ENCODE measurements around the gene AK3. TPM values are rescaled to one million over a fixed set of nuclear protein-coding genes. Genes with fewer than 3 reads are reported as not detected.

Gene AK3
- total RNA-seq, 1 donor from 2014 or later: 197 TPM

DNA sequence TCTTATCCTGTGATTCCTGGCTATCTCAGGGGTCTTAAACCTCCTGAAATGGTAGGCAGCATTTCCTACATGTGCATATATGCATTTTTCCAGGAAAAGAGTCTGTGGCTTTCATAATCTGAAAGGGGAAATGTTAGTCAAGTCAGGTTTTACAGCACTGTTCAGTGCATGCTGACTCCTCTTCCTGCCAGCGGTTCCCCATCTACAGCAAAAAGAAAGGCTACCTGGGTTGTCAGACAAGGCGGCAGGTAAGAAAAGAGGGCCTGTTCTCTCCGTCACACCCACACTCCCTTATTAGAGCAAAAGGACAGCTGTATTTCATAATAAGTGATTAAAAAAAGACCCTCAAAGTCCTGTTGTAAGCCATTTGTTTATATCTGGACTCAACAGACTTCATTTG lies 70.4 kb downstream of the AK3 start:
- H3K27me3 ChIP-seq (ENCODE audit: low read depth): no peaks in the 10 kb centered on the region
- no peak overlapping the region for H3K27ac ChIP-seq (replicated peaks)
- peaks cover 12% of the 10 kb centered on the region for H3K4me1 ChIP-seq
- no peaks in the 10 kb centered on the region for H3K36me3 ChIP-seq
- intact Hi-C loops (cut with micrococcal nuclease): no loop called here
- no peak overlapping the region for H3K4me3 ChIP-seq
- no peaks in the 10 kb centered on the region for H3K9me3 ChIP-seq (replicated peaks)
- DNase-seq: no peak
- TF ChIP-seq, protein P1, sequence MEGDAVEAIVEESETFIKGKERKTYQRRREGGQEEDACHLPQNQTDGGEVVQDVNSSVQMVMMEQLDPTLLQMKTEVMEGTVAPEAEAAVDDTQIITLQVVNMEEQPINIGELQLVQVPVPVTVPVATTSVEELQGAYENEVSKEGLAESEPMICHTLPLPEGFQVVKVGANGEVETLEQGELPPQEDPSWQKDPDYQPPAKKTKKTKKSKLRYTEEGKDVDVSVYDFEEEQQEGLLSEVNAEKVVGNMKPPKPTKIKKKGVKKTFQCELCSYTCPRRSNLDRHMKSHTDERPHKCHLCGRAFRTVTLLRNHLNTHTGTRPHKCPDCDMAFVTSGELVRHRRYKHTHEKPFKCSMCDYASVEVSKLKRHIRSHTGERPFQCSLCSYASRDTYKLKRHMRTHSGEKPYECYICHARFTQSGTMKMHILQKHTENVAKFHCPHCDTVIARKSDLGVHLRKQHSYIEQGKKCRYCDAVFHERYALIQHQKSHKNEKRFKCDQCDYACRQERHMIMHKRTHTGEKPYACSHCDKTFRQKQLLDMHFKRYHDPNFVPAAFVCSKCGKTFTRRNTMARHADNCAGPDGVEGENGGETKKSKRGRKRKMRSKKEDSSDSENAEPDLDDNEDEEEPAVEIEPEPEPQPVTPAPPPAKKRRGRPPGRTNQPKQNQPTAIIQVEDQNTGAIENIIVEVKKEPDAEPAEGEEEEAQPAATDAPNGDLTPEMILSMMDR (IDR thresholded peaks at IDR 0.05; ENCODE audit: borderline replicate concordance): no peak

- Histone ChIP-seq H3K9me3 (replicated peaks) (no peaks in the 10 kb centered on the region), H3K4me1 (peaks cover 19% of the 10 kb centered on the region), H3K4me3 (no peak overlapping the region), H3K27ac (replicated peaks) (no peak overlapping the region), H3K36me3 (no peaks in the 10 kb centered on the region), H3K27me3 (ENCODE audit: low read depth) (no peaks in the 10 kb centered on the region)
- TF ChIP-seq, protein P1 (IDR thresholded peaks at IDR 0.05; ENCODE audit: borderline replicate concordance): no peak
- no peak for DNase-seq
- intact Hi-C loops (cut with micrococcal nuclease): no loop called here
Observed at GRCh38 chr9:4669890-4670289, 71.1 kb downstream of the AK3 start.

- intact Hi-C loops (cut with micrococcal nuclease): no loop called here
- peaks cover 30% of the 10 kb centered on the region for H3K4me1 ChIP-seq
- no peak overlapping the region for H3K4me3 ChIP-seq
- no peak for DNase-seq
- no peaks in the 10 kb centered on the region for H3K27me3 ChIP-seq (ENCODE audit: low read depth)
- no peaks in the 10 kb centered on the region for H3K36me3 ChIP-seq
- TF ChIP-seq, protein P1 (IDR thresholded peaks at IDR 0.05; ENCODE audit: borderline replicate concordance): no peak
- H3K27ac ChIP-seq (replicated peaks): no peak overlapping the region
- no peaks in the 10 kb centered on the region for H3K9me3 ChIP-seq (replicated peaks)
Observed at GRCh38 chr9:4668604-4669003, 72.4 kb downstream of the AK3 start.

DNA sequence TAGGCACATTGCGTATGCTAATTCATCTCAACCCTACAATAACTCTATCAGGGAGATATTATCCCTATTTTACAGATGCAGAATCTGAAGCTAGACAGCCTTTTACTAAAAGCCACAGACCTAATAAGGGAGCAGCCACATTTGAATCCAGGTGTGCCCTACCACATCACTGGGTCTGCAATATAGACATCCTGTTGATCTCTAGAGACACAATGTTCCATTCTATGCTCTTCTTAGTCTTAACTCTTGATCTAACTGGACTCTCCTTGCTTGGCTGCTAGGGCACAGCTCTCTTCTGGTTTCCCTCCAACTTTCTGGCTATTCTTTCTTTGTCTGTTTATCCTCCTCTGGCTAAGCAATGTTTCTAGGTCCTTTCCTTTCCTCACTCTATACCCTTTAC lies 73.3 kb downstream of the AK3 start:
- intact Hi-C loops (cut with micrococcal nuclease): no loop called here
- Histone ChIP-seq H3K36me3 (no peaks in the 10 kb centered on the region), H3K9me3 (replicated peaks) (no peaks in the 10 kb centered on the region), H3K27ac (replicated peaks) (no peak overlapping the region), H3K4me1 (peaks cover 39% of the 10 kb centered on the region), H3K27me3 (ENCODE audit: low read depth) (no peaks in the 10 kb centered on the region), H3K4me3 (no peak overlapping the region)
- DNase-seq: no peak
- TF ChIP-seq, protein P1 (IDR thresholded peaks at IDR 0.05; ENCODE audit: borderline replicate concordance): no peak

- TF ChIP-seq, protein P1 (IDR thresholded peaks at IDR 0.05; ENCODE audit: borderline replicate concordance): peak; percentile 24
- Histone ChIP-seq H3K36me3 (no peaks in the 10 kb centered on the region), H3K4me3 (peak within 1 kb of the TSS; percentile 66), H3K27ac (replicated peaks) (peak within 1 kb of the TSS; percentile 48), H3K4me1 (peaks cover 53% of the 10 kb centered on the region), H3K27me3 (ENCODE audit: low read depth) (no peaks in the 10 kb centered on the region), H3K9me3 (replicated peaks) (no peaks in the 10 kb centered on the region)
- intact Hi-C loops (cut with micrococcal nuclease): no loop called here
- DNase-seq: peak; percentile 71
Observed at GRCh38 chr9:4666042-4666699, 74.8 kb downstream of the AK3 start, which contains the start of gene SPATA6L. Gene SPATA6L, minus strand, starts transcription at chr9:4666480. Its CDS starts 230 bp downstream, at chr9:4666250.
